Stimulated activated CD4-positive, alpha-beta T cell treated with anti-CD3 and anti-CD28 coated beads, Interleukin-15, amount 100 ng/mL, for 24 hours (primary cell): Measurements from ENCODE around the gene UXS1.

Experiments
- DNase-seq: peaks from one replicate; pipeline ENCODE4 v3.0.0-alpha.2; 2020

The UXS1 gene

DNA sequence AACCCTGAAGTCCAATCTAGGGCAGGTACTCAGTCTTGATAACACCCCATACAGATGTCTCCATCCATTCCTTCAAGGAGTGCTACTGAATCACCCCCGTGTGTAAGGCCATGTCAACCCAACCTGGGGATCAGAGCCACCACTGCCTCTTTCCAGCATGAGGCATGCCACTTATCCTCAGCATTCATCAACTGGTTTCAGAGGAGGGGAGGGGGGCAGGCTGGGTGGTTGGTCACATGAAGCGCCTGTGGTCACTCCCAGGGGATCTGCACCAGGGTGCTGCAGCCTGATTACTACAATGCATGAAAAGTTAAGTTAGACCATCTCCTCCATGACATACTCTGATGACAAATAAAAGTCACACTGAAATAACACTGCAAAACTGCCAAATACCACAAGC lies 65.0 kb downstream of the UXS1 start:
- no peak for DNase-seq

- no peak for DNase-seq
Measured at GRCh38 chr2:106127776-106128268, 66.3 kb downstream of the UXS1 start.

- no peak for DNase-seq
Measured at GRCh38 chr2:106127282-106127771, 66.8 kb downstream of the UXS1 start.

DNA sequence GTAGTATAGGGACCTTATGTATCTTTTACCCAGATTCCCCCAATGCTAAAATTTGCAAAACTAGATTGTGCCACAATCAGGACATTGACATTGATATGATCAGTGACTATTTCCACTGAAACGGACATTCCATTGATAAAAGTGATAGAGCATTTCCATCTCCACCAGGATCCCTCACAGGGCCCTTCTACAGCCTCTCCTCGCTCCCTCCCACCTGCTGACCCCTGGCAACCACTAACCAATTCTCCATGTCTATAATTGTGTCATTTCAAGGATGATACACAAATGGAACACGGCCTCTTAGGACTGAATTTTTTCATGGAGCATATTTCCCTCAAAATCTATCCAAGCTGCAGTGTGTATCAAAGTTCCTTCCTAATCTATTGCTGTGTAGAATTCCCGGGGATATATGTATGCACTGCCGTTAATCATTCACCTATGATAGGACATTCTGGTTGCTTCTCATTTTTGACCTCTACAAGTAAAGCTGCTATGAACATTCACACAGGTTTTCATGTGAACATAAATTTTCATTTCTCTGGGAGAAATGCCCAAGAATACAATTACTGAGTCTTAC lies 67.3 kb downstream of the UXS1 start:
- no peak for DNase-seq

DNA sequence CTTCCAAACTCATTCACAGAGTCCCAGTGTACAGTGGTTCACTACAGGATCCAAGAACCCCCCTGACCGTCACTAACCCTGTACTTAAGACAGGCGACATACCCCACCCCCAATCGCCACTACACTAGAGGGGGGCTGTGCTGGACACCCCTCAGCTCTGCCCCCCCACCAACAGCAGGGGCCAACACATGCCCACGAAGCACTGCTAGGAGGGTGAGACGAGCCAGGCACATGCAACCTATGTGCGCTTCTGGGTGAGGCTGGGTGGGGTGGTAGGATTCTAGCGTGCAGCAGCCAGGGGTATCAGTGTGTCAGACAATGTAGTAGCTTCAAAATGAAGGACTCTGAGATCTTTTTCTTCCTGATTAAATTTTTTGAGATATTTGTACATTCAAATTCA lies 67.8 kb downstream of the UXS1 start:
- no peak for DNase-seq

- no peak for DNase-seq
Measured at GRCh38 chr2:106124905-106125549, 69.1 kb downstream of the UXS1 start.

- no peak for DNase-seq
Measured at GRCh38 chr2:106124106-106124756, 69.9 kb downstream of the UXS1 start.

DNA sequence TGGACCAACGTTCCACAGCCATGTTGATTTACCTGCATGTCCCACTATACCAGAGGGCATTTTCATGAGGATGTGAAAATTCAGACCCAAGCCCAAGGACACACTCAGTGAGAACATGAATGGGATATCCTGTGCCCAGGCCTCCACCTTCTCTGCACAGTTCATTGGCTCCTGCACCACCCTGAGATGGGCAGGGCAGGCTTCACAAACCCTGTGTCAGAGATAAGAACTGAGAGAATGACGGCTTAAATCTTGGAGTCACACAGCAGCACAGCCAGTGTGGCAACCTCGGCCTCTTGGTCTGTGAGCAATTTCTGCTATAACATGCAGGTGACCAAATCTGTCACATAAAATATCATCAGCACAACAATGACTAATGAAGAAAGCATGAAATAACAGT lies 71.9 kb downstream of the UXS1 start:
- DNase-seq = no peak

- no peak for DNase-seq
Measured at GRCh38 chr2:106120432-106120831, 73.7 kb downstream of the UXS1 start.

- no peak for DNase-seq
Measured at GRCh38 chr2:106119074-106119473, 75.0 kb downstream of the UXS1 start.

DNA sequence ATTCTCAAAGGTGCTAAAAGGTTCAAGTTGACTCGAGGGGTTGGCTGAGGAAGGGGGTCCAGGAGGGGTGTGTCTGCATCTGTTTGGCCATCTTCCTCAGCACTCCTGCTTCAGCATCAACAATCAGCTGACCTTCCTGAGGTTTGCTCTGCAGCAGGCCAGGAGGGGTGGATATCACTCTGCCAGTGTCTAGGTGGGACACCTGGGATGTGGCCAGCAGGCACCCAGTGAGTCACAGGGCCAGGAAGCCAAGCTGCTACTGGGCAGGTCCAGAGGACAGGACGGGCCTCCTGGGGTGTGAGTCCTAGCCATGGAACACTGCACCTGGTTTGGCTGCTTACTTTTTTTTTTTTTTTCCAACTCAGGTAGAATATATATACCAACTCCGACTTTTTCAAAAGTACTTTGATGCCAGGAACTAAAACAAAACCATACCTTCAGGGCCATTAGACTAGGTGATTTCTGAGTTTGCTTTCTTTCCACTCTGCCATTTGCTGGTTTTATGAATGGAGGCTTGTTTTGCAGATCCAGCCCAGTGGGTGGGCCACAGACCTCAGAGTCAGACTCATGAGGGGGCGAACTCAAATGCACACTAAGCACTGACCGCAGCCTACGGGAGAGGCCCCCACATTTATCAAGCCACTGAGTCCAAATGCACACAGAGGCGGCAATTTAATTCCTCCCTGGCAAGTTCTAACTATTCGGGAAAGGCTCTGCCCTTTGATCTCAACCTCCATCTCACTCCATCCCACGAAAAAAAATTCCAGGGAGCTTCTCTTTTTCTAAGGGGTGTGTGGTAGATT lies 76.0 kb downstream of the UXS1 start:
- no peak for DNase-seq

- DNase-seq = no peak
Measured at GRCh38 chr2:106117347-106117746, 76.8 kb downstream of the UXS1 start.

DNA sequence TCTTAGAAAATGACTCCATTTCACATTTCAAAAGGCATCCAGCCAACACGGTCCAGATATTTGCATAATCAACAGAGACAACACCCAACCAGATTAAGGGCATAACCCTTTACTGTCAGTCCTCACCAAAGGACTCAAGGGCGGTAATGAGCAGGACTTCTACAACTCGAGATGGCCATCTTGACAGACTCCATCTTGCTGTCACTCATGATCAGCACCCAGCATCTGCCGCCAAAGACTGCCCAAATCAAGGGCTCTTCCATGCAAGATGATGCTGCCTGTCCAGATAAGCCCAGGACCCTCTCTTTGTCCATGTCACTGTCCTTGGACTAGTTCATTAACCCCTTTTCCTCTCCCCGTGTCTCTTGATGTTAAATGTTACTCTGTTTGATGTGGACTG lies 77.9 kb downstream of the UXS1 start:
- DNase-seq = no peak

- DNase-seq = no peak
Measured at GRCh38 chr2:106115665-106116064, 78.4 kb downstream of the UXS1 start.

GRCh38 chr2:106115250-106115649 lies 78.9 kb downstream of the UXS1 start:
- DNase-seq = no peak

DNA sequence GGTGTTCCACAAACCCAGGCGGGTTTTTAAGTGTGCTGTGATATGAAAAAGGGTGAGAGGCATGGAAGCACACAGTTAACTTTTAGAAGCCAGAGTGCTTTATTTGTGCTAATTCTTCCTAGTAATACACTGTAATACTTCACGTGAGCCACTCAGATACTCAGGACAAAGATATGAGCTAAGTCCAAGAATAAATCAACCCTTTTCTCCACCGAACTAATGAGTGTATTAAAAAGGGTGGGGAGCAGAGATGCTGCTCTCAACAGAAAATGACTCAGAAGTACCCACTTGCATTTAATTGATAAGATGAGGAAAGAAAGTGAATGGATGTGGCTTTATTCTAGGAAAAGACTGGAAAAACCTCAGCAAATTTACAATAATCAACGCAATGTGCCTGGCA lies 79.9 kb downstream of the UXS1 start:
- no peak for DNase-seq

DNA sequence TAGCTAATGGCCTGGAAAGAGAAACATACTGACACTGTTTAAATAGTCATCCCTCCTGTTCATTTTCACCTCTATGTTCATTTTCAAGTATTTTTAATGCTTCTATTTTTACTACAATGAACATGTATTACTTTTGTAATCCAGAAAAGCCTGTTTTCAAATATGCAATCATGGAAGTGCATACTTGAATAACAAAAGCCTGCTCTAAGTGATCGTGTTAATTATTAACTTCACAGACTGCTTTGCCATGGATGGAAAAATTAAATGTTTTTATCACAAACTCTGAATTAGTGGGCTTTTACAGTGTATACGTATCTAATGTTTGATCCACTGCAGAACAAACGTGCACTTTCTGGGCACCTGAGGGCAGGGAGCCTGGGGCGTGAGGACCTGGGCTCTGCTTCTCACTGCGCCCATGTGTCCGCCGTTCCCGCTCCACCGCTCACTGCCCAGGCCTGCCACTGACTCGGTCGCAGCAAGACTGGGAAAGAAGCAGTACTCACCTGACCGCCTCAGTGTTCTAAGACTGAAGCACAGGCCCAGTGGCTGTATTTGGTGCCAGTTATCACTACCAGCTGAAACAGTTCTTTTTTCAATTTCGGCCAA lies 80.6 kb downstream of the UXS1 start:
- DNase-seq = no peak

GRCh38 chr2:106111882-106112571 lies 82.1 kb downstream of the UXS1 start:
- no peak for DNase-seq

DNA sequence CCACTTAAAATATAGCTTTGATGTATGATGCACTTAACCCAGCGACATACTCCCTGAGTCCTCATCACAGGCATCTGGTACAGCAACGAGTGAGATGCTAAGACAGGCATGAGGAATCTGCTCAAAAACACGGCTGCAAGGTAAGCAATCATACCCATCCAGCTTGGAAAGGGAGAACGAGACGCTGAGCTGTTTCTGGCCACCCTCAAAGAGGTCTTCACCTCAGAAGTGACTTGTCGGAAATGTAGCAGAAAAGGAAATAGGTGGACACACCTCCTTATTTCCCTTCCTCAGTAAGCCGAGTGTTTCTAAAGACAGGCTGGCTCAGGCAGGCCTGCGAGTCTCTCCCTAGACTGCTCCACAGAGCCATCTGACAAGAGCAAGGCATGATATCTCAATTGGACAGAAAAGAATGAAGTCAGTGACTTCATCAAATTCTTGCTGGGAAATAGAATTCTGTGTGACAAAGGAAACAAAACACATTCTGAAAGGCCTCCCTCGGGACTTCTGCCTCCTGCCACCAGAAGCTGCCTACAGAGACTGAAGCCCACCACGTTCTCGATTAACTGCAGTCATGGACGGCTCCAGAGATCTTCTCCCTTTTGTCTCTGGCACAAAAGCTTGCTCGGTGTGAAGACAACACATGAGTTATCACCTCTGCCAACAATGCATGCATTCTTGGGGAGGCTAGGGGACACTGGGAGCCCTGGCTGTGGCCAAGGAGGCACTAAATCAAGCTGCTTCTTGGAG lies 84.3 kb downstream of the UXS1 start:
- DNase-seq = no peak

DNA sequence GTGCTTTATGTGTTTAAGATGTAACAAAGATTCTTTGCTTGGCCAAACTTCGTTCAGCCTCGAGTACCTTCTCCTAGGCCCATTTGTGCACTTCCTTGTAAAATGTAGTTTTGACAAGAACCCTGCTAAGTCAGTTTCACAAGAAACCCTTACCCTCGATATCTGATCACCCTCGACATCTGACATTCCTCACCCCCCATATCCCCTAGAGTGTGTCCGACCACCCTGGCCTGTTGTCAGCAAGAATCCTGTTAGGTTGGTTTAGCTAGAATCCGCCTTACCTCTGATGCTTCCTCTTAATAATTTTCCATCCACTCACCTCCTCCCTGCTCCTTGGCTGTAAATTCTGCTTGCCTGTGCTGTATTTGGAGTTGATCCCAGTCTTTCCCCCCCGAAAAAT lies 85.3 kb downstream of the UXS1 start:
- DNase-seq = no peak

DNA sequence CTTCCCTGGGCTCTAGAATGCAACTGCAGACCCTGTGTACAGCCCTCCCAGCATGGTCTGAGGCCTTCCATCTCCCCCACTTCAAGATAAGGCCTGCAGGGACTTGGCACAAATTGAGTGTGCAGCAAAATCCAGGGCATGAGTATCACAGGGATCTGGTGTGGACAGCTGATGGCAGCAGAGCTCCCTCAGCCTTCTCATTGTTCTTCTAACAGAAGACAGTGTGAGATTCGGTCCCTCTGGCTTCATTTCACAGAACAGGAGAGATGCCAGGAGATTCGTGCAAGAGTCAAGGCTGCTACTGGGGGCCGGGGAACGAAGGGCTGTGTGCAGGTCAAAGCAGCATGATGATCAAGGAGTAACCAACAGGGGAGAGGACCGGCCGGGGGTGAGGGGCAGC lies 85.8 kb downstream of the UXS1 start:
- no peak for DNase-seq
